GM18505 (cell line): ENCODE measurements around the gene ARID5A.
"Not testable (repeated sequence)": the region's sequence is repeated elsewhere in the genome, so short reads cannot be mapped to it uniquely, and the experiment has no call there.

Experiments used
- ATAC-seq: cut with Tn5 transposase; IDR thresholded peaks from one replicate; pipeline ENCODE4 v1.9.1; 2021; ENCODE audit not compliant: unreplicated experiment
- POLR2A ChIP-seq: IDR thresholded peaks from 4 replicates; pipeline ENCODE4 v1.6.1; 2011; ENCODE audit warnings: borderline replicate concordance; ENCODE audit not compliant: insufficient read depth, insufficient read length; ENCODE audit errors: extremely low read depth

Gene ARID5A, protein sequence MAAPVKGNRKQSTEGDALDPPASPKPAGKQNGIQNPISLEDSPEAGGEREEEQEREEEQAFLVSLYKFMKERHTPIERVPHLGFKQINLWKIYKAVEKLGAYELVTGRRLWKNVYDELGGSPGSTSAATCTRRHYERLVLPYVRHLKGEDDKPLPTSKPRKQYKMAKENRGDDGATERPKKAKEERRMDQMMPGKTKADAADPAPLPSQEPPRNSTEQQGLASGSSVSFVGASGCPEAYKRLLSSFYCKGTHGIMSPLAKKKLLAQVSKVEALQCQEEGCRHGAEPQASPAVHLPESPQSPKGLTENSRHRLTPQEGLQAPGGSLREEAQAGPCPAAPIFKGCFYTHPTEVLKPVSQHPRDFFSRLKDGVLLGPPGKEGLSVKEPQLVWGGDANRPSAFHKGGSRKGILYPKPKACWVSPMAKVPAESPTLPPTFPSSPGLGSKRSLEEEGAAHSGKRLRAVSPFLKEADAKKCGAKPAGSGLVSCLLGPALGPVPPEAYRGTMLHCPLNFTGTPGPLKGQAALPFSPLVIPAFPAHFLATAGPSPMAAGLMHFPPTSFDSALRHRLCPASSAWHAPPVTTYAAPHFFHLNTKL

GRCh38 chr2:96536445-96537065 lies at the start of gene ARID5A:
Gene ARID5A (plus strand): TSS chr2:96536752. CDS start chr2:96536827, 75 bp downstream.
- peak; percentile 94 for TF ChIP-seq POLR2A
- peak; percentile 54 for ATAC-seq

DNA sequence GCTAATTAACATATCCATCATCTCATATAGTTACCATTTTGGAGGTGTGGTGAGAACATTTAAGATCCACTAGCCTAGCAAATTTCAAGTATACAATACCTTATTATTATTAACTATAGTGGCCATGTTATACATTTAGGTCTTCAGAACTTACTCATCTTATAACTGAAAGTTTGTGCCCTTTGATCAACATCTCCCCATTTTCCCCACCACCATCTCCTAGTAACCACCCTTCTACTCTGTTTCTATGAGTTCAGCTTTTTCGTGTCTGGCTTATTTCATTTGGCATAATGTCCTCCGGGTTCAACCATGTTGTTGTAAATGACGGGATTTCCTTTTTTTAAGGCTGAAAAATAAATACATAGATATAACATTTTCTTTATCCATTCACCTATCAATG lies 47.3 kb upstream of the ARID5A start:
- TF ChIP-seq POLR2A = no peak
- ATAC-seq = no peak

GRCh38 chr2:96489663-96490062 lies 46.9 kb upstream of the ARID5A start:
- TF ChIP-seq POLR2A = no peak
- ATAC-seq = no peak

- no peak for ATAC-seq
- no peak for TF ChIP-seq POLR2A
Measured at GRCh38 chr2:96491860-96492497, 44.6 kb upstream of the ARID5A start.

DNA sequence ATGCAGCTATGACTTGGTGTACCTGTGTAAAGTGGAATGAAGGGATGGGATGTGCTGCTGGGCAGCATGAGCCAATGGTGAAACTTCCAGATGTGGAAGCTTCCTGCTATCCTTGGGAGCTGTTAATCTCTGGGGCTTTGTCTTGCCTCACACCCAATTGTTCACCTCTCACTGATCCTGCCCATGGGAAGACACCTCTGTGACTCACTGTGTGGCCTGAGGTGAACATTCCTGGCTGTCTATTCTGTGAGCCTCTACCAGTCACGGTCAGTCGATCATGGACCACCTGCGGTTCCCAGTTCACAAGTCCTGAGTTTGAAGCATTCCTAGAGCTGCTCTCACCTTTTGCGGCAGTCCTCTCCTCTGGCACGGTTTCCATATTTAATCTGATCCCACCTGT lies 43.5 kb upstream of the ARID5A start:
- TF ChIP-seq POLR2A = no peak
- no peak for ATAC-seq

GRCh38 chr2:96494188-96494587 lies 42.4 kb upstream of the ARID5A start:
- no peak for ATAC-seq
- TF ChIP-seq POLR2A = no peak

DNA sequence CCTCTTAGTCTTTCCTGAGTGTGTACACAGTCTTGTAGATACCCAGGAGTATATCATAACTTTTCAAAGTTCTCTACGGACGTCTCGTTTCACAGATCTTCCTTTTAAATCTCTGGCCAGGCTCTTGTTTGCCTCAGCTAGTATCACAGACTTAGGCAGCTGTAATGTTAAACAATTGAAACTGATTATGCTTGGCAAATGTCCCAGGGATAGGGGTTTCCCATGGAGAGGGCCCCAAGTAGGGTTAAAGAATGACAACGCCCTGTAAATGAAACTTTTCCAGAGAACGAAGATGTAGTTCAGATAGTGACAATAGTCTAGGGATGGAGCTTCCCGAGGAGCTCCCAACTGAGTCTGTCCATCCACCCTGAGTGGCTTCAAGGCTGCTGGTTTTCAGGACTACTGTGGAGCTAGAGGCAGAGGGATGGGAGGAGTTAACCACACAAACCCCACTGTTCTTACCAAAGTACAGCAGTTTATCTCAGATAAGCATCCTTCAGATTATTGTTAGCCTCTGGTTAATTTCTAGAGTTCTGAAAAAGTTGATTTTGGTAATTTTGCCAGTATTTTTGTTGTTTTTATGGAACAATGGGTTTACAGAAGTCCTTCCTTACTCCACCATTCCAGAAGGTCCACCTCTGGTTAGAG lies 40.4 kb upstream of the ARID5A start:
- no peak for TF ChIP-seq POLR2A
- no peak for ATAC-seq

DNA sequence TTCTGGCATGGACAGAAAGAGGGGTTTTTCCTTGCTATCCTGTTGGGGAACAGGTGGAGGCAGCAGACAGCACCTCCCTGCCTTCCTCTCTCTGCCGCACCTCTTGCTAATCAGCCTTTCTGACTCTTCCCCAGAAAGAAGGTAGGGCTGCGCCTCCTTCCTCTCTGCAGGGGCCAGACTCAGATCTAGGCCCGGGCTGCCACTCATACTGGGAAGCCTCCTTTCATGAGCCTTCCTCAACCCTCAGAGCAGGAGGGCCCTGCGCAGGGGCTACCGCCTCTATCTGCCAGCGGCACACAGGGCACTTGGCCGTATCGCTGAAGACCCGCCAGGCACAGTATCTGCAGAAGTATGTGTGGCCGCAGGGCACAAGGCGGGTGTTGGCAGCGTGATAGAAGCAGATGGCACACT lies 38.5 kb upstream of the ARID5A start:
- no peak for ATAC-seq
- TF ChIP-seq POLR2A = no peak

- not testable (repeated sequence) for ATAC-seq
Measured at GRCh38 chr2:96498611-96499010, 37.9 kb upstream of the ARID5A start.

GRCh38 chr2:96499061-96499960 lies 37.2 kb upstream of the ARID5A start:
- no peak for TF ChIP-seq POLR2A
- ATAC-seq = no peak

- no peak for ATAC-seq
- no peak for TF ChIP-seq POLR2A
Measured at GRCh38 chr2:96500385-96501066, 36.0 kb upstream of the ARID5A start.

GRCh38 chr2:96501471-96501874 lies 35.1 kb upstream of the ARID5A start:
- no peak for TF ChIP-seq POLR2A
- peak; percentile 42 for ATAC-seq
